GM12892 (cell line): ENCODE measurements around the gene SSBP3.
"Not testable (repeated sequence)": the region's sequence is repeated elsewhere in the genome, so short reads cannot be mapped to it uniquely, and the experiment has no call there.

Experiments
- POLR2AphosphoS5 ChIP-seq: IDR thresholded peaks from 2 replicates; pipeline ENCODE4 v1.6.1; 2011; ENCODE audit warnings: low read depth, low read length, control low read depth
- TAF1 ChIP-seq: IDR thresholded peaks from 2 replicates; pipeline ENCODE4 v1.6.1; 2011; ENCODE audit warnings: low read depth, mild to moderate bottlenecking, control low read depth, low read length, borderline replicate concordance

DNA sequence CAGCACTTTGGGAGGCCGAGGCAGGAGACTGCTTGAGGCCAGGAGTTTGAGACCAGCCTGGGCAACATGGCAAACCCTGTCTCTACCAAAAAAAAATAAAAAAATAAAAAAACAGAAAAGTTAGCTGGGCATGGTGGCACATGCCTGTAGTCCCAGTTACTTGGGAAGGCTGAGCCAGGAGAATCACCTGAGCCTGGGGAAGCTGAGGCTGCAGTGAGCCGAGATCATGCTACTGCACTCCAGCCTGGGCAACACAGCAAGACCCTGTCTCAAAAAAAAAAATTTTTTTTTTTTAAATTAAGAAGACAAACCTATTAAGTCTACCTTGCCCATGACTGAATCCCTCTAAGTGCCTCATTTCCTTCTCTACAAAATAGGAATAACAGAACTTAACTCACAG, 16.6 kb downstream of the SSBP3 start:
- TF ChIP-seq TAF1, POLR2AphosphoS5: not testable (repeated sequence)
